Ovary (tissue), 9 donors: Measurements from ENCODE around the gene KRT13. TPM values are rescaled to one million over a fixed set of nuclear protein-coding genes. Genes with fewer than 3 reads are reported as not detected.

Experiments used
- DNase-seq, 5 donors: peaks; one replicate each; pipeline ENCODE4 v3.0.0-alpha.2; 2019 to 2020
- H3K27ac ChIP-seq, 2 donors: fragments of 200-600 bp; one replicate each; pipeline versions ENCODE4 v1.5.1 to v1.8.0; 2019 to 2022
- H3K27me3 ChIP-seq: fragments of 200-600 bp; one replicate; pipeline ENCODE4 v1.8.0; 2022
- H3K36me3 ChIP-seq: fragments of 200-600 bp; sonication (generic); one replicate; pipeline ENCODE4 v1.5.1; 2019
- H3K4me1 ChIP-seq: one replicate; pipeline ENCODE4 v1.8.1; 2013; ENCODE audit warnings: mild to moderate bottlenecking, moderate library complexity; ENCODE audit not compliant: insufficient read depth
- H3K4me3 ChIP-seq: fragments of 200-600 bp; sonication (generic); one replicate; pipeline ENCODE4 v1.5.1; 2017
- H3K9me3 ChIP-seq, 2 donors: fragments of 200-600 bp in 1 of 2; sonication (generic) in 1 of 2; one replicate each; pipeline versions ENCODE4 v1.5.1 to v1.8.1; 2013 to 2019; ENCODE audit warnings: mild to moderate bottlenecking in 1 of 2, moderate library complexity in 1 of 2
- CTCF ChIP-seq, 3 donors: fragments of 450-650 bp in 2 of 3; fragments of 200-600 bp in 1 of 3; IDR thresholded peaks; one replicate each; pipeline versions ENCODE4 v1.5.1 to v1.8.0; 2016 to 2022; ENCODE audit warnings: antibody characterized with exemption in 3 of 3, mild to moderate bottlenecking in 1 of 3
- EP300 ChIP-seq: sonication (generic); formaldehyde crosslinking; IDR thresholded peaks from one replicate; pipeline ENCODE4 v1.6.1; 2017; ENCODE audit warnings: antibody characterized with exemption
- POLR2A ChIP-seq: fragments of 450-650 bp; IDR thresholded peaks from one replicate; pipeline ENCODE4 v1.6.1; 2017; ENCODE audit warnings: antibody characterized with exemption, mild to moderate bottlenecking, moderate library complexity
- WGBS, 3 donors: extraction: QIAGEN DNeasy Blood & Tissue Kit in 1 of 3; methylation state at CpG; one replicate each; pipeline versions ENCODE4 v1.1.5 to v1.1.7; 2013 to 2017; 5-methylcytosine and 5-hydroxymethylcytosine counted together
- intact Hi-C, 4 donors: fragments of 100-400 bp; cut with DNase I; formaldehyde crosslinking; loops; one replicate each; pipeline versions ENCODE4 v1.11.0 to v1.15.1; 2022 to 2023
- polyA plus RNA-seq, 2 donors: library from polyadenylated mRNA; stranded (reverse); fragments of 200-250 nt in 1 of 2; fragments of 350-450 nt in 1 of 2; fragmentation: Illumina TruSeq in 1 of 2; extraction: RNeasy Lipid Tissue Mini Kit (QIAGEN cat#74804) in 1 of 2; gene quantifications; one replicate each; pipeline ENCODE4 v1.2.3, GENCODE V29; 2013 to 2014
- total RNA-seq, 7 donors: library from RNA; depleted of rRNA in 2 of 7; stranded (reverse); fragments of >200 nt in 2 of 7; fragmentation: NEBNext Ultra II Directional in 3 of 7; extraction: Animal tissue kit (Norgen Biotek cat#: 25700) in 3 of 7; gene quantifications; one replicate each; pipeline versions ENCODE4 v1.1.0 to v1.2.4, GENCODE V29; 2016 to 2023
- donor health status: DM: no; HTN: no; CAD: no; lungs with moderate emphysema.
- donor health status: DM: no; HTN: no; CAD: no.
- donor health status: Bipolar disorder and iron deficiency.
- donor health status: DM: yes; HTN: yes; CAD: no.
- donor health status: DM: no; HTN: no; CAD: no.
- donor health status: DM: yes; HTN: yes; CAD: no.

Gene KRT13
- total and polyA plus RNA-seq, 9 donors, result 0.16 to 3.7 (median 1.1) TPM; not detected in 2

DNA sequence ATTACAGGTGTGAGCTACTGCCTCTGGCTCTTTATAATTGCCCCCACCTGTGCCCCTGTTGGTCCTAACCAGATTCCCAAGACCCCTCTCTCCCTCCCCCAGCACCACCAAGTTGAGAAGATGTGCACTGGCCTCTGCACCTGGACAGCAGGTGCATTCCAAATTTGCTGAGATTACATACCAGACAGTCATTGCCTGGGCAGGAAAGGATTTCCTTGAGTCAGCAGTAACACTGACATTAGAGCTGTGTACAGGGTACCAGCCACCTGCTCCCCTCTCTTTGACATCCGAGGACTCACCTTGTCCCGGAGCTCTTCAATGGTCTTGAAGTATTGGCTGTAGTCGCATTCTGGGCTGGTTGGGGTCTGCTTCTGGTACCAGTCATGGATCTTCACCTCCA is 12.6 kb upstream of the KRT13 start:
- Histone ChIP-seq H3K4me1 (peaks cover 2% of the 10 kb centered on the region), H3K4me3 (no peak overlapping the region), H3K27ac (no peak overlapping the region), H3K9me3 (no peaks in the 10 kb centered on the region), H3K27me3 (no peaks in the 10 kb centered on the region), H3K36me3 (no peaks in the 10 kb centered on the region)
- no peak for DNase-seq
- 88 to 98% (median 97%) methylated on average over 3 of the region's 3 CpGs for WGBS, 3 donors
- intact Hi-C loops, result no loop called here
- no peak for TF ChIP-seq EP300
- TF ChIP-seq POLR2A, result no peak
- no peak for TF ChIP-seq CTCF (IDR thresholded peaks at IDR 0.05)

- 84 to 88% (median 86%) methylated on average over 14 of the region's 14 CpGs for WGBS, 3 donors
- TF ChIP-seq EP300 (no peak), POLR2A (no peak), CTCF (IDR thresholded peaks at IDR 0.05) (no peak)
- H3K4me1 ChIP-seq, result peaks cover 2% of the 10 kb centered on the region
- no peak overlapping the region for H3K4me3 ChIP-seq
- intact Hi-C loops, result no loop called here
- DNase-seq, result no peak
- no peaks in the 10 kb centered on the region for H3K27me3 ChIP-seq
- H3K9me3 ChIP-seq, result no peaks in the 10 kb centered on the region
- H3K27ac ChIP-seq, result no peak overlapping the region
- no peaks in the 10 kb centered on the region for H3K36me3 ChIP-seq
Measured at GRCh38 chr17:41516830-41517283, 11.4 kb upstream of the KRT13 start.

DNA sequence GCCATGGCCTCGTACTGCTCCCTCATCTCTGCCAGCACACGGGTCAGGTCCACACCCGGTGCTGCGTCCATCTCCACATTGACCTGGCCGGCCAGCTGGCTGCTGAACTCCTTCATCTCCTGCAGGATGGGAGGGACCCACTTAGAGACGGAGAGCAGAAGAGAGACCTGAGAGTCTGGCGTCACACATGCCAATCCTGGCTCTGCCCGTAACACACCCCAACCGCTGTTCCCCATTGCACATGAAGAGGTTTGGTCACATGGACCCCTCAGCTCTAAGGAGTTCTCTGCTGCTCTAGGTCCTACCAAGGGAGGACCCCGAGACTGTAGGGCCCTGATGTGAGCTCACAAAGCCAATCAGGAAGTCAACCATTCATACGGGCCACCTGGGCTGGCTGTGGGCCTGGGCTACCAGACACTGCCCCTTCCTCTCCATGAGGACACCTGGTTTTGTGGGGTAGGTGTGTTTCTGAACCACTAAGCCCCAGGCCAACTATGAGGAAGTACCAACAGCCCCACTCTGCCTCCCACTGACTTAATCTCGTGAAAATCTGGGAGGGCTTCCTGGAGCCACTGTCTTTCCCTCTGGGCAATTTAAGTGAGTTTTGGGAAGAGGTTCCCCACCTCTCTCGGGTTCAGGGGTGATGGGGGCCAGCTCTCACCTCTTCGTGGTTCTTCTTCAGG is 10.9 kb upstream of the KRT13 start:
- Histone ChIP-seq H3K4me3 (no peak overlapping the region), H3K27ac (no peak overlapping the region), H3K27me3 (no peaks in the 10 kb centered on the region), H3K9me3 (no peaks in the 10 kb centered on the region), H3K36me3 (no peaks in the 10 kb centered on the region), H3K4me1 (peaks cover 2% of the 10 kb centered on the region)
- intact Hi-C loops, result no loop called here
- TF ChIP-seq EP300 (no peak), POLR2A (no peak), CTCF (IDR thresholded peaks at IDR 0.05) (no peak)
- no peak for DNase-seq
- WGBS, 3 donors, result 92 to 96% (median 93%) methylated on average over 14 of the region's 14 CpGs

DNA sequence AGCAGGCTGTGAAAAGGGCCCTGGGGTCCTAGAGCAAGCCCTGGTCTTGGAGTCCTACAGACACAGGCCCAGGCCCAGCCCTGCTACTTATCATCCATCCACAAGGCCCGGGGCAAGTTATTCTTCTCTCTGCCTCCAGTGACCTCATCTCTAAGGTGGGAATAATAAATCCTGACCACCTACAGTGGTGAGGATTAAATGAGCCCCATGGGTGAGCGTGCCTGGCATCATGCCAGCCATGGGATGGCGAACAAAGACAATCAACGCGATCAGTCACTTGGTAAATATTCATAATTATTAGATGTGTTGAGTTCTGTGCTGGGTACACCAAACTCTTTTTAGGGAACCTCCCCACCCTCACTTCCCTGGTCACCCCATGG is 7.7 kb upstream of the KRT13 start:
- no peak for DNase-seq
- H3K27ac ChIP-seq, result no peak overlapping the region
- 77 to 86% (median 79%) methylated on average over 5 of the region's 5 CpGs for WGBS, 3 donors
- H3K27me3 ChIP-seq, result no peaks in the 10 kb centered on the region
- no peaks in the 10 kb centered on the region for H3K9me3 ChIP-seq
- TF ChIP-seq EP300 (no peak), POLR2A (no peak), CTCF (IDR thresholded peaks at IDR 0.05) (no peak)
- H3K4me1 ChIP-seq, result no peaks in the 10 kb centered on the region
- no peak overlapping the region for H3K4me3 ChIP-seq
- H3K36me3 ChIP-seq, result no peaks in the 10 kb centered on the region
- intact Hi-C loops, result no loop called here
